Stimulated activated CD4-positive, alpha-beta T cell treated with anti-CD3 and anti-CD28 coated beads, Interleukin-1b, Interleukin-23, amount 100 ng/mL, for 4 hours (primary cell): Measurements from ENCODE around the gene CCDC102A.

ENCODE experiments used
- DNase-seq, 2 donors: peaks; one replicate each; pipeline ENCODE4 v3.0.0-alpha.2; 2020; ENCODE audit warnings: low read depth in 2 of 2

CCDC102A gene

GRCh38 chr16:57537581-57538234, 1.3 kb upstream of the CCDC102A start:
- DNase-seq = no peak

GRCh38 chr16:57537194-57537505, 779 bp upstream of the CCDC102A start:
- no peak for DNase-seq

GRCh38 chr16:57535680-57536305, 578 bp downstream of the CCDC102A start:
- peak; percentile 86 to 94 for DNase-seq

GRCh38 chr16:57534881-57535658, 1.3 kb downstream of the CCDC102A start:
- DNase-seq = no peak

GRCh38 chr16:57534337-57534880, 2.0 kb downstream of the CCDC102A start:
- DNase-seq = no peak

- no peak for DNase-seq
Observed at GRCh38 chr16:57533431-57534336, 2.7 kb downstream of the CCDC102A start.

GRCh38 chr16:57532266-57532625, 4.1 kb downstream of the CCDC102A start:
- DNase-seq = no peak

- no peak for DNase-seq
Observed at GRCh38 chr16:57531635-57532265, 4.6 kb downstream of the CCDC102A start.

- no peak for DNase-seq
Observed at GRCh38 chr16:57531253-57531575, 5.2 kb downstream of the CCDC102A start.

GRCh38 chr16:57530522-57531252, 5.7 kb downstream of the CCDC102A start:
- DNase-seq = no peak

- peak; percentile 49 to 67 for DNase-seq
Observed at GRCh38 chr16:57530104-57530521, 6.3 kb downstream of the CCDC102A start.

GRCh38 chr16:57529391-57530103, 6.8 kb downstream of the CCDC102A start:
- DNase-seq = no peak

GRCh38 chr16:57528499-57529390, 7.6 kb downstream of the CCDC102A start:
- no peak for DNase-seq

GRCh38 chr16:57527610-57528360, 8.6 kb downstream of the CCDC102A start:
- DNase-seq = no peak

GRCh38 chr16:57527027-57527426, 9.3 kb downstream of the CCDC102A start:
- no peak for DNase-seq

- no peak for DNase-seq
Observed at GRCh38 chr16:57526498-57526897, 9.9 kb downstream of the CCDC102A start.

- no peak for DNase-seq
Observed at GRCh38 chr16:57525761-57526160, 10.6 kb downstream of the CCDC102A start.

- DNase-seq = no peak
Observed at GRCh38 chr16:57522960-57523359, 13.4 kb downstream of the CCDC102A start.
